CD14-positive monocyte (primary cell): ENCODE data around the gene COL17A1. TPM values are rescaled to one million over a fixed set of nuclear protein-coding genes. Genes with fewer than 3 reads are reported as not detected.

Experiments used
- DNase-seq, 3 donors: peaks; one replicate each; pipeline ENCODE4 v3.0.0-alpha.2; 2011 to 2022
- H2AFZ ChIP-seq: 2 replicates; pipeline ENCODE4 v1.6.0; 2012; ENCODE audit warnings: mild to moderate bottlenecking, low read depth, low read length, inconsistent platforms; ENCODE audit not compliant: insufficient read depth, poor library complexity, severe bottlenecking
- H3K27ac ChIP-seq, 2 donors: 1 replicate in 1 of 2; 2 replicates in 1 of 2; pipeline ENCODE4 v1.5.1; 2012 to 2013; ENCODE audit warnings: low read length in 2 of 2, control low read depth in 1 of 2, inconsistent platforms in 1 of 2, low read depth in 1 of 2, mild to moderate bottlenecking in 1 of 2
- H3K27me3 ChIP-seq, 2 donors: one replicate each; pipeline versions ENCODE4 v1.6.0 to v1.6.1; 2011 to 2013; ENCODE audit warnings: low read length in 2 of 2; ENCODE audit not compliant: control insufficient read depth in 2 of 2, insufficient read depth in 2 of 2
- H3K36me3 ChIP-seq, 2 donors: replicated peaks in 1 of 2; 1 replicate in 1 of 2; 2 replicates in 1 of 2; pipeline versions ENCODE4 v1.5.1 to v1.6.1; 2012 to 2013; ENCODE audit warnings: low read length in 2 of 2, control low read depth in 1 of 2, inconsistent platforms in 1 of 2, mild to moderate bottlenecking in 1 of 2; ENCODE audit not compliant: insufficient read depth in 2 of 2, control insufficient read depth in 1 of 2
- H3K4me1 ChIP-seq, 2 donors: 1 replicate in 1 of 2; 2 replicates in 1 of 2; pipeline versions ENCODE4 v1.5.1 to v1.6.1; 2012 to 2013; ENCODE audit warnings: low read length in 2 of 2, control low read depth in 1 of 2, inconsistent platforms in 1 of 2, mild to moderate bottlenecking in 1 of 2, moderate library complexity in 1 of 2; ENCODE audit not compliant: insufficient read depth in 2 of 2, control insufficient read depth in 1 of 2
- H3K4me2 ChIP-seq: replicated peaks from 2 replicates; pipeline ENCODE3; 2012; ENCODE audit warnings: low read length, moderate library complexity, mild to moderate bottlenecking; ENCODE audit not compliant: poor library complexity, severe bottlenecking; ENCODE audit errors: extremely low read depth
- H3K4me3 ChIP-seq, 3 experiments: fragments of 200-600 bp in 1 of 3; sonication (generic) in 1 of 3; replicated peaks in 1 of 3; 1 replicate in 2 of 3; 2 replicates in 1 of 3; pipeline ENCODE4 v1.5.1; 2011 to 2013; ENCODE audit warnings: low read length in 3 of 3, mild to moderate bottlenecking in 3 of 3, control low read depth in 2 of 3, low read depth in 2 of 3, inconsistent platforms in 1 of 3, moderate library complexity in 1 of 3
- H3K79me2 ChIP-seq: 2 replicates; pipeline ENCODE4 v1.6.0; 2012; ENCODE audit warnings: mild to moderate bottlenecking, control low read depth, inconsistent platforms, low read length, moderate library complexity; ENCODE audit not compliant: insufficient read depth
- H3K9ac ChIP-seq: 2 replicates; pipeline ENCODE4 v1.6.0; 2017; ENCODE audit warnings: low read length, mild to moderate bottlenecking; ENCODE audit not compliant: insufficient read depth, poor library complexity, severe bottlenecking
- H3K9me3 ChIP-seq, 2 donors: replicated peaks in 1 of 2; 1 replicate in 1 of 2; 2 replicates in 1 of 2; pipeline versions ENCODE4 v1.5.1 to v1.6.1; 2012 to 2013; ENCODE audit warnings: low read length in 2 of 2, control low read depth in 1 of 2; ENCODE audit not compliant: control insufficient read depth in 1 of 2, insufficient read depth in 1 of 2
- H4K20me1 ChIP-seq: 2 replicates; pipeline ENCODE4 v1.6.0; 2012; ENCODE audit warnings: mild to moderate bottlenecking, low read length, control low read depth, moderate library complexity; ENCODE audit not compliant: insufficient read depth
- H3K27ac Mint-ChIP-seq, 7 donors: one replicate each; pipeline ENCODE4 v1.8.0; 2020; ENCODE audit warnings: mild to moderate bottlenecking in 7 of 7, mixed read lengths in 7 of 7, moderate library complexity in 6 of 7, inconsistent platforms in 2 of 7
- H3K27me3 Mint-ChIP-seq, 3 donors: one replicate each; pipeline ENCODE4 v1.8.0; 2021 to 2022; ENCODE audit warnings: low read depth in 3 of 3, mild to moderate bottlenecking in 3 of 3, mixed read lengths in 3 of 3, moderate library complexity in 3 of 3, inconsistent platforms in 1 of 3
- H3K36me3 Mint-ChIP-seq, 2 donors: one replicate each; pipeline ENCODE4 v1.8.0; 2020; ENCODE audit warnings: mixed read lengths in 2 of 2, inconsistent platforms in 1 of 2, mild to moderate bottlenecking in 1 of 2
- H3K4me1 Mint-ChIP-seq: one replicate; pipeline ENCODE4 v1.8.0; 2020; ENCODE audit warnings: mild to moderate bottlenecking, mixed read lengths
- H3K4me3 Mint-ChIP-seq, 2 donors: one replicate each; pipeline ENCODE4 v1.8.0; 2020; ENCODE audit warnings: mild to moderate bottlenecking in 2 of 2, mixed read lengths in 2 of 2, moderate library complexity in 1 of 2
- H3K9me3 Mint-ChIP-seq, 7 donors: one replicate each; pipeline ENCODE4 v1.8.0; 2020 to 2022; ENCODE audit warnings: mixed read lengths in 7 of 7, mild to moderate bottlenecking in 6 of 7, moderate library complexity in 6 of 7, inconsistent platforms in 2 of 7
- WGBS: methylation state at CpG from one replicate; pipeline ENCODE4 v1.1.5; 2013; ENCODE audit warnings: missing lambda C conversion rate; ENCODE audit not compliant: insufficient coverage; 5-methylcytosine and 5-hydroxymethylcytosine counted together
- intact Hi-C, 2 donors: fragments of 100-400 bp; cut with micrococcal nuclease; formaldehyde crosslinking; loops; one replicate each; pipeline versions ENCODE4 v1.15.0 to v1.15.1; 2023
- polyA plus RNA-seq, 3 donors: library from polyadenylated mRNA; depleted of rRNA in 1 of 3; unstranded in 2 of 3; stranded (reverse) in 1 of 3; fragments of 300-500 nt in 2 of 3; fragments of >200 nt in 1 of 3; fragmentation: Illumina TruSeq in 2 of 3; gene quantifications; 1 replicate in 2 of 3; 2 replicates in 1 of 3; pipeline ENCODE4 v1.2.3, GENCODE V29; 2012 to 2021
- TF ChIP-seq, protein P1 (sequence below): fragments of 200-600 bp; IDR thresholded peaks from one replicate; pipeline ENCODE4 v1.8.0; 2022; ENCODE audit warnings: antibody characterized with exemption, mild to moderate bottlenecking

The COL17A1 gene
- polyA plus RNA-seq, 3 donors = not detected

GRCh38 chr10:104121485-104122224 lies 36.0 kb upstream of the COL17A1 start, which contains the start of gene SFR1:
SFR1 (plus strand) TSS chr10:104122171; CDS start chr10:104122184, 13 bp downstream.
- H3K27ac ChIP-seq = peak within 1 kb of the TSS; percentile 96 to 100
- H3K4me3 ChIP-seq = peak within 1 kb of the TSS; percentile 94 to 97 (median 95)
- TF ChIP-seq, protein P1, sequence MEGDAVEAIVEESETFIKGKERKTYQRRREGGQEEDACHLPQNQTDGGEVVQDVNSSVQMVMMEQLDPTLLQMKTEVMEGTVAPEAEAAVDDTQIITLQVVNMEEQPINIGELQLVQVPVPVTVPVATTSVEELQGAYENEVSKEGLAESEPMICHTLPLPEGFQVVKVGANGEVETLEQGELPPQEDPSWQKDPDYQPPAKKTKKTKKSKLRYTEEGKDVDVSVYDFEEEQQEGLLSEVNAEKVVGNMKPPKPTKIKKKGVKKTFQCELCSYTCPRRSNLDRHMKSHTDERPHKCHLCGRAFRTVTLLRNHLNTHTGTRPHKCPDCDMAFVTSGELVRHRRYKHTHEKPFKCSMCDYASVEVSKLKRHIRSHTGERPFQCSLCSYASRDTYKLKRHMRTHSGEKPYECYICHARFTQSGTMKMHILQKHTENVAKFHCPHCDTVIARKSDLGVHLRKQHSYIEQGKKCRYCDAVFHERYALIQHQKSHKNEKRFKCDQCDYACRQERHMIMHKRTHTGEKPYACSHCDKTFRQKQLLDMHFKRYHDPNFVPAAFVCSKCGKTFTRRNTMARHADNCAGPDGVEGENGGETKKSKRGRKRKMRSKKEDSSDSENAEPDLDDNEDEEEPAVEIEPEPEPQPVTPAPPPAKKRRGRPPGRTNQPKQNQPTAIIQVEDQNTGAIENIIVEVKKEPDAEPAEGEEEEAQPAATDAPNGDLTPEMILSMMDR = peak; percentile 62
- peaks cover 14% of the 10 kb centered on the region for H3K4me1 Mint-ChIP-seq
- H3K36me3 Mint-ChIP-seq = peaks cover 11 to 20% of the 10 kb centered on the region in 2 donors
- H3K4me3 Mint-ChIP-seq = peak within 1 kb of the TSS; percentile 86 to 91
- H3K27me3 ChIP-seq = no peaks in the 10 kb centered on the region
- H3K79me2 ChIP-seq = peaks cover 18% of the 10 kb centered on the region
- H3K4me1 ChIP-seq = peaks cover 12 to 18% of the 10 kb centered on the region in 2 donors
- no peaks in the 10 kb centered on the region for H4K20me1 ChIP-seq
- DNase-seq = peak; percentile 98 to 99 (median 99)
- no peaks in the 10 kb centered on the region for H3K9me3 Mint-ChIP-seq
- H3K9me3 ChIP-seq = no peaks in the 10 kb centered on the region
- peaks cover 0 to 5% (median 1%) of the 10 kb centered on the region in 3 donors for H3K27me3 Mint-ChIP-seq
- H3K9ac ChIP-seq = peak within 1 kb of the TSS; percentile 99
- H3K27ac Mint-ChIP-seq = peak within 1 kb of the TSS; percentile 98 to 100 (median 99)
- peaks cover 5 to 16% of the 10 kb centered on the region in 2 donors for H3K36me3 ChIP-seq
- WGBS = under 1% methylated on average over 67 of the region's 67 CpGs
- peak within 1 kb of the TSS; percentile 94 for H2AFZ ChIP-seq
- intact Hi-C loops = loop anchor here (5.0 to 10.0 kb wide), 4 partner anchors 154 to 207 kb away; partner anchors contain the start of genes SLK (in 2 of the 2) and STN1 (in 2 of the 2)
- H3K4me2 ChIP-seq = peak within 1 kb of the TSS; percentile 80

- WGBS = 0% methylated on average over 25 of the region's 28 CpGs
- Histone ChIP-seq H3K9ac (peak overlapping the region; percentile 99), H3K4me1 (peaks cover 12 to 18% of the 10 kb centered on the region in 2 donors), H3K27me3 (no peaks in the 10 kb centered on the region), H3K4me2 (peak overlapping the region; percentile 78), H3K79me2 (peaks cover 18% of the 10 kb centered on the region), H4K20me1 (no peaks in the 10 kb centered on the region), H2AFZ (peak overlapping the region; percentile 81), H3K36me3 (peaks cover 5 to 11% of the 10 kb centered on the region in 2 donors), H3K27ac (peak overlapping the region; percentile 96 to 100), H3K9me3 (no peaks in the 10 kb centered on the region), H3K4me3 (peak overlapping the region; percentile 61 to 95 (median 70))
- H3K27me3 Mint-ChIP-seq = peaks cover 0 to 5% (median 1%) of the 10 kb centered on the region in 3 donors
- intact Hi-C loops = loop anchor here (5.0 to 10.0 kb wide), 4 partner anchors 154 to 206 kb away; partner anchors contain the start of genes SLK (in 2 of the 2) and STN1 (in 2 of the 2)
- peak; percentile 97 to 100 (median 99) for DNase-seq
- TF ChIP-seq, protein P1 = no peak
- no peaks in the 10 kb centered on the region for H3K9me3 Mint-ChIP-seq
- H3K27ac Mint-ChIP-seq = peak overlapping the region; percentile 98 to 100 (median 99)
- H3K36me3 Mint-ChIP-seq = peaks cover 8 to 15% of the 10 kb centered on the region in 2 donors
- H3K4me3 Mint-ChIP-seq = peak overlapping the region; percentile 86 to 91
- peaks cover 14% of the 10 kb centered on the region for H3K4me1 Mint-ChIP-seq
These were observed 35.3 kb upstream of the COL17A1 start for GRCh38 chr10:104120903-104121484.
